Nephron progenitor cell (in vitro differentiated cells): ENCODE data around the gene CDH9.

Experiments
- DNase-seq: peaks from one replicate; pipeline ENCODE4 v3.0.0; 2021
- H3K27ac Mint-ChIP-seq: 2 replicates; pipeline ENCODE4 v1.8.0; 2021; ENCODE audit warnings: mild to moderate bottlenecking, moderate library complexity, mixed read lengths
- H3K27me3 Mint-ChIP-seq: 2 replicates; pipeline ENCODE4 v1.8.0; 2021; ENCODE audit warnings: mild to moderate bottlenecking, low read depth, mixed read lengths; ENCODE audit not compliant: poor library complexity
- H3K36me3 Mint-ChIP-seq: 2 replicates; pipeline ENCODE4 v1.8.0; 2021; ENCODE audit warnings: low read depth, mixed read lengths
- H3K4me1 Mint-ChIP-seq: 2 replicates; pipeline ENCODE4 v1.8.0; 2021; ENCODE audit warnings: mixed read lengths
- H3K4me3 Mint-ChIP-seq: 2 replicates; pipeline ENCODE4 v1.8.0; 2021; ENCODE audit warnings: mild to moderate bottlenecking, moderate library complexity, mixed read lengths
- H3K9me3 Mint-ChIP-seq: 2 replicates; pipeline ENCODE4 v1.8.0; 2021; ENCODE audit warnings: mild to moderate bottlenecking, moderate library complexity, mixed read lengths
- CTCF ChIP-seq: fragments of 200-600 bp; sonication (generic); IDR thresholded peaks from 2 replicates; pipeline ENCODE4 v1.5.0; 2021; ENCODE audit warnings: antibody characterized with exemption

The CDH9 gene

GRCh38 chr5:26847041-26847736 is 191.2 kb downstream of the CDH9 start:
- Mint-ChIP-seq H3K27me3 (peaks cover 6% of the 10 kb centered on the region), H3K27ac (no peak overlapping the region), H3K4me1 (no peaks in the 10 kb centered on the region), H3K36me3 (no peaks in the 10 kb centered on the region), H3K9me3 (no peaks in the 10 kb centered on the region), H3K4me3 (no peak overlapping the region)
- no peak for TF ChIP-seq CTCF
- peak; percentile 1 for DNase-seq

GRCh38 chr5:26843677-26844076 is 194.7 kb downstream of the CDH9 start:
- H3K9me3 Mint-ChIP-seq = no peaks in the 10 kb centered on the region
- DNase-seq = no peak
- H3K36me3 Mint-ChIP-seq = no peaks in the 10 kb centered on the region
- TF ChIP-seq CTCF = no peak
- no peak overlapping the region for H3K27ac Mint-ChIP-seq
- no peak overlapping the region for H3K4me3 Mint-ChIP-seq
- no peaks in the 10 kb centered on the region for H3K4me1 Mint-ChIP-seq
- H3K27me3 Mint-ChIP-seq = peaks cover 6% of the 10 kb centered on the region

GRCh38 chr5:26833596-26833995 is 204.8 kb downstream of the CDH9 start:
- no peak for TF ChIP-seq CTCF
- Mint-ChIP-seq H3K27me3 (no peaks in the 10 kb centered on the region), H3K4me3 (no peak overlapping the region), H3K27ac (no peak overlapping the region), H3K36me3 (no peaks in the 10 kb centered on the region), H3K9me3 (peaks cover 2% of the 10 kb centered on the region), H3K4me1 (no peaks in the 10 kb centered on the region)
- no peak for DNase-seq
